Cardiac septum (tissue), 1 donor: ENCODE measurements around the gene DVL2. TPM values are rescaled to one million over a fixed set of nuclear protein-coding genes. Genes with fewer than 3 reads are reported as not detected.

ENCODE experiments used
- DNase-seq: peaks from one replicate; pipeline ENCODE4 v3.0.0-alpha.2; 2020; ENCODE audit warnings: low spot score
- intact Hi-C: fragments of 100-400 bp; cut with DNase I; formaldehyde crosslinking; loops from one replicate; pipeline ENCODE4 v1.14.0; 2022
- total RNA-seq: library from RNA; stranded (reverse); fragmentation: NEBNext Ultra II Directional; extraction: Animal tissue kit (Norgen Biotek cat#: 25700); gene quantifications from one replicate; pipeline ENCODE4 v1.2.1, GENCODE V29; 2021
- donor health status: DM: no; HTN: no; CAD: no.

Gene DVL2
- total RNA-seq, 1 donor from 2014 or later: 22.5 TPM

GRCh38 chr17:7240375-7240774 lies 6.1 kb upstream of the DVL2 start:
- DNase-seq: no peak
- intact Hi-C loops: no loop called here

- intact Hi-C loops: loop anchor here (1.0 to 5.0 kb wide), 4 partner anchors 13 to 318 kb away; partner anchors contain the start of genes EIF5A, ELP5 and TNFSF13
- DNase-seq: peak; percentile 100
Observed at GRCh38 chr17:7239091-7240027, 5.0 kb upstream of the DVL2 start, which contains the start of gene PHF23. TSS of gene PHF23 (minus strand) at chr17:7239457. CDS start at chr17:7239279, 178 bp downstream.

GRCh38 chr17:7238420-7239090 lies 4.2 kb upstream of the DVL2 start:
- intact Hi-C loops: loop anchor here (1.0 to 5.0 kb wide), 4 partner anchors 14 to 319 kb away; partner anchors contain the start of genes EIF5A, ELP5 and TNFSF13
- no peak for DNase-seq

GRCh38 chr17:7237761-7238419 lies 3.6 kb upstream of the DVL2 start:
- intact Hi-C loops: loop anchor here (2.0 to 5.0 kb wide), 3 partner anchors 17 to 319 kb away; partner anchors contain the start of genes EIF5A and TNFSF13
- DNase-seq: peak; percentile 91

- no peak for DNase-seq
- intact Hi-C loops: loop anchor here (5.0 kb wide), 2 partner anchors 70 to 320 kb away; partner anchors contain the start of genes EIF5A and TNFSF13
Observed at GRCh38 chr17:7237266-7237760, 3.0 kb upstream of the DVL2 start.

GRCh38 chr17:7236808-7237207 lies 2.5 kb upstream of the DVL2 start:
- no peak for DNase-seq
- intact Hi-C loops: loop anchor here (5.0 kb wide), 2 partner anchors 70 to 320 kb away; partner anchors contain the start of genes EIF5A and TNFSF13

GRCh38 chr17:7235693-7236665 lies 1.7 kb upstream of the DVL2 start:
- intact Hi-C loops: loop anchor here (5.0 kb wide), 2 partner anchors 71 to 321 kb away; partner anchors contain the start of genes EIF5A and TNFSF13
- no peak for DNase-seq

- DNase-seq: no peak
- intact Hi-C loops: no loop called here
Observed at GRCh38 chr17:7233701-7234082, 625 bp downstream of the DVL2 start.

GRCh38 chr17:7232114-7232513 lies 2.2 kb downstream of the DVL2 start:
- intact Hi-C loops: no loop called here
- DNase-seq: no peak

- intact Hi-C loops: no loop called here
- DNase-seq: no peak
Observed at GRCh38 chr17:7229504-7229903, 4.8 kb downstream of the DVL2 start.

- intact Hi-C loops: no loop called here
- no peak for DNase-seq
Observed at GRCh38 chr17:7228920-7229319, 5.4 kb downstream of the DVL2 start.

GRCh38 chr17:7226721-7227710 lies 7.3 kb downstream of the DVL2 start:
- intact Hi-C loops: no loop called here
- no peak for DNase-seq

- intact Hi-C loops: no loop called here
- DNase-seq: no peak
Observed at GRCh38 chr17:7225711-7226331, 8.5 kb downstream of the DVL2 start.

- intact Hi-C loops: no loop called here
- DNase-seq: no peak
Observed at GRCh38 chr17:7224661-7225111, 9.6 kb downstream of the DVL2 start.

- DNase-seq: no peak
- intact Hi-C loops: no loop called here
Observed at GRCh38 chr17:7224110-7224509, 10.2 kb downstream of the DVL2 start.

- intact Hi-C loops: no loop called here
- no peak for DNase-seq
Observed at GRCh38 chr17:7223375-7223774, 10.9 kb downstream of the DVL2 start.

GRCh38 chr17:7222972-7223292 lies 11.4 kb downstream of the DVL2 start:
- DNase-seq: no peak
- intact Hi-C loops: no loop called here
